ENCODE results near the gene NMNAT2. TPM values are rescaled to one million over a fixed set of nuclear protein-coding genes. Genes with fewer than 3 reads are reported as not detected.

NMNAT2 gene
- total and polyA plus RNA-seq, 2 donors (not counting 3 experiments of a cell fraction or from before 2014, with no cell fraction given), result 0.28 to 0.38 TPM

- Histone ChIP-seq H3K9me3 (replicated peaks; ENCODE audit: control insufficient read depth, insufficient read depth, low read length) (no peaks in the 10 kb centered on the region), H3K4me2 (ENCODE audit: insufficient read depth, low read length) (no peak overlapping the region), H3K4me1 (ENCODE audit: control insufficient read depth, extremely low read depth, insufficient read depth, low read length) (peaks cover 12% of the 10 kb centered on the region), H4K20me1 (replicated peaks; ENCODE audit: control insufficient read depth, extremely low read depth, insufficient read depth, low read length) (no peaks in the 10 kb centered on the region), H3K9ac (replicated peaks; ENCODE audit: extremely low read depth, insufficient read depth, low read length) (no peak overlapping the region), H3K36me3 (ENCODE audit: control insufficient read depth in 2 of 2, extremely low read depth in 1 of 2, insufficient read depth in 2 of 2, low read length in 2 of 2) (no peaks in the 10 kb centered on the region), H3K27me3 (ENCODE audit: control insufficient read depth in 2 of 2, insufficient read depth in 2 of 2, low read length in 2 of 2) (no peaks in the 10 kb centered on the region), H3K27ac (ENCODE audit: insufficient read depth, low read depth, low read length) (no peak overlapping the region), H3K9me1 (replicated peaks; ENCODE audit: control insufficient read depth, extremely low read depth, insufficient read depth, low read length) (no peaks in the 10 kb centered on the region), H3K79me2 (ENCODE audit: control insufficient read depth, insufficient read depth, low read length) (no peaks in the 10 kb centered on the region), H2AFZ (ENCODE audit: low read depth, low read length) (no peak overlapping the region), H3K4me3 (replicated peaks in 1 of 3; ENCODE audit: insufficient read depth in 1 of 3, low read depth in 1 of 3, low read length in 3 of 3) (no peak overlapping the region)
- dilution Hi-C loops (cut with MboI; ENCODE audit: extremely low pct_ligation_motif_present, low sequenced_read_pairs), result no loop called here
- ChIA-PET POLR2A (no interaction called here), CTCF (interaction anchor here (0.6 to 4.2 kb wide), 29 partner anchors 8 to 634 kb away, joined by 3 to 32 read pairs (median 4); partner anchors contain the start of gene SMG7)
- FAIRE-seq (no peak), DNase-seq (ENCODE audit: low read depth, low spot score) (no peak)
- intact Hi-C loops (cut with micrococcal nuclease), result loop anchor here (5.0 kb wide), 1 partner anchor 635 kb away; no protein-coding TSS in a partner anchor
- no TSS peak for BruUV-seq (replicated peaks)
- TF ChIP-seq MYC (IDR thresholded peaks at IDR 0.05; ENCODE audit: low read depth, low read length), result no peak
- no peak for TF ChIP-seq POLR2AphosphoS5 (IDR thresholded peaks at IDR 0.05; ENCODE audit: insufficient read depth, low read depth, low read length)
- TF ChIP-seq EZH2 (IDR thresholded peaks at IDR 0.05; ENCODE audit: borderline replicate concordance, low read depth, low read length, severe bottlenecking), result no peak
- no peak for TF ChIP-seq GATA2 (IDR thresholded peaks at IDR 0.05; ENCODE audit: insufficient read depth, insufficient read length, low read depth, low read length)
- no peak for TF ChIP-seq POLR2A (IDR thresholded peaks at IDR 0.05; ENCODE audit: low read depth, low read length)
- no peak for TF ChIP-seq JUN (IDR thresholded peaks at IDR 0.05; ENCODE audit: borderline replicate concordance, insufficient read depth, insufficient read length, low read depth)
- TF ChIP-seq CTCF (IDR thresholded peaks at IDR 0.05; ENCODE audit: extremely low read depth in 1 of 2, insufficient read depth in 1 of 2, low read depth in 1 of 2, low read length in 2 of 2), result no peak
- no peak for TF ChIP-seq FOS (IDR thresholded peaks at IDR 0.05; ENCODE audit: borderline replicate concordance, insufficient read depth, low read length)
- TF ChIP-seq MAX (IDR thresholded peaks at IDR 0.05; ENCODE audit: insufficient read depth, insufficient read length), result no peak
Measured at GRCh38 chr1:183282101-183282855, 135.9 kb downstream of the NMNAT2 start.
